ENCODE measurements around the gene SASH3.
A peak's percentile ranks its signal among the peaks of the same experiment; 100 is the strongest.

SASH3 gene

GRCh38 chrX:129759576-129760061 lies 20.1 kb upstream of the SASH3 start:
- DNase-seq (ENCODE audit: low read depth): peak; percentile 84

- DNase-seq (ENCODE audit: low read depth): no peak
Measured at GRCh38 chrX:129760155-129760554, 19.6 kb upstream of the SASH3 start.

GRCh38 chrX:129760981-129761380 lies 18.8 kb upstream of the SASH3 start:
- no peak for DNase-seq (ENCODE audit: low read depth)

DNA sequence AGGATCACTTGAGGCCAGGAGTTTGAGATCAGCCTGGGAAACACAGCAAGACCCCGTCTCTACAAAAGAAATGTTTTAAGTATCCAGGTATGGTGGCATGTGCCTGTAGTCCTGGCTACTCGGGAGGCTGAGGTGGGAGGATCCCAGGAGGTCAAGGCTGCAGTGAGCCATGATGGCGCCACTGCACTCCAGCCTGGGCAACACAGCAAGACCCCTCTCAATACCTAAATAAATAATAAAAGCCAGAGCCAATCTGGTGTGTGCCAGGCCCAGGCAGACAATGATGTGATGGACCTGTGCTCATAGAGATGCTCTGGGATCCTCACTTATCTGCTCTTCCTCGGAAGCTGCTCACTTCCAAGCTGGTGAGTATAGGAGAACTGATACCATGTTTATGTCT lies 18.2 kb upstream of the SASH3 start:
- DNase-seq (ENCODE audit: low read depth): no peak

- DNase-seq (ENCODE audit: low read depth): no peak
Measured at GRCh38 chrX:129762448-129762847, 17.3 kb upstream of the SASH3 start.

DNA sequence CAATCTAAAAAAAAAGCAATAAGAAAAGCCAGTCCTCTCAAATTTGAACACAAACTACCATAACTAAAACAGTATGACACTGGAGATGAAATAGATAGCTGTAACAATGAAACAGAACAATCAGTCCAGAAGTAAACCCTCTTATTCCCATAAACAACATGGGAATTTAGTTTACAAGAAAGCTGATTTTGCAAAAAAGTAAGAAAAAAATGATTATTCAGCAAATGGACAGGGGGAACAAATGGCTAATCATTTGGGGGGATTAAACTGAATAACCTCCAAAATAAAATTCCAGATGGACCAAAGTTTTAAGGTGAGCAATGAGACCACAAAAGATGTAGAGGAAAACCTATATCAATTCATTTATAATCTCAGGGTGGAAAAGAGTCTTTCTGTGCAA lies 16.1 kb upstream of the SASH3 start:
- no peak for DNase-seq (ENCODE audit: low read depth)

DNA sequence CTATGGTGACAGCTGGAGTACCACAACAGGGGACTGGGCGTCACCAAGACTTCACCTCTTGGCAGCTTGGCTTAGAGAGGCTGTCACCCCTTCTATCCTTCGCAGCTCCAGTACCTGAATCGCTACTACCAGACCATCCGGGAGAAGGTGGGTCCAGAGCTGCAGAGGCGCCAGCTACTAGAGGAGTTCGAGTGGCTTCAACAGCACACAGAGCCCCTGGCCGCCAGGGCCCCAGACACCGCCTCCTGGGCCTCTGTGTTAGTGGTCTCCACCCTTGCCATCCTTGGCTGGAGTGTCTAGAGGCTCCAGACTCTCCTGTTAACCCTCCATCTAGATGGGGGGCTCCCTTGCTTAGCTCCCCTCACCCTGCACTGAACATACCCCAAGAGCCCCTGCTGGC lies 11.6 kb upstream of the SASH3 start:
- DNase-seq (ENCODE audit: low read depth): no peak

GRCh38 chrX:129768586-129769466 lies 10.9 kb upstream of the SASH3 start:
- no peak for DNase-seq (ENCODE audit: low read depth)

- DNase-seq (ENCODE audit: low read depth): no peak
Measured at GRCh38 chrX:129769467-129770154, 10.1 kb upstream of the SASH3 start.

DNA sequence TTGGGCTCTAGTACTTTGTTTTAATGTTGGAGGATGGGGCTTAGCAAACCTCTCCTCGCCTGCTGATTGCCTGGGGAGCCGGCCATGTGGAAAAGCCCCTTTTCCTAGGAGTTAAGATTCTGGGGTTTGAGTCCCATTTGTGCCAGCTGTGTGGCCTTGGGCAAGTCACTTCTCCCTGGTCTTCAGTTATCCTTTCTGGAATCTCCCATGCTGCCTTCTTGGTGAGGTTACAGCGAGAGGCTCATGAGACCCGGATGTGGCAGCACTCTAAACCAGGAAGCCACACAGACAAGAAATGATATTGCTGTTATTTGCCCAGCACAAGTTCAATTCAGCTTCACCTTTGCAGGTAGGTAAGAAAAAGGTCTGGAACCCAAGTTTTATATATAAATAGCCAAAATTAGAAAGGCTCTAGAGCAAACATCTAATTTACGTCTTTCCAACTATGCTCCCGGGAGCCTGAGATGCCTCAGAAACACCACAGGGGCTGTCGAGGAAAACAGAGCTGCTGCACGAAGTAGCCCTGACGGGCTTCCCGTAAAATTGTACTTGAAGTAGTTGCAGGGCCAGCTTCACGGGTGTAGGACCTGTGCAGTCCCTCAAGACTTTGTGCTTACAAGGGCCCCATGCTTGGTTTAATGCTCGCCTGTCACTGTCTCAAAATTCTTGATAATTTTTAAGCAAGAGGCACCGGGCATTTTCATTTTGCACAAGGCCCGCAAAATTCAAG lies 8.3 kb upstream of the SASH3 start:
- no peak for DNase-seq (ENCODE audit: low read depth)

DNA sequence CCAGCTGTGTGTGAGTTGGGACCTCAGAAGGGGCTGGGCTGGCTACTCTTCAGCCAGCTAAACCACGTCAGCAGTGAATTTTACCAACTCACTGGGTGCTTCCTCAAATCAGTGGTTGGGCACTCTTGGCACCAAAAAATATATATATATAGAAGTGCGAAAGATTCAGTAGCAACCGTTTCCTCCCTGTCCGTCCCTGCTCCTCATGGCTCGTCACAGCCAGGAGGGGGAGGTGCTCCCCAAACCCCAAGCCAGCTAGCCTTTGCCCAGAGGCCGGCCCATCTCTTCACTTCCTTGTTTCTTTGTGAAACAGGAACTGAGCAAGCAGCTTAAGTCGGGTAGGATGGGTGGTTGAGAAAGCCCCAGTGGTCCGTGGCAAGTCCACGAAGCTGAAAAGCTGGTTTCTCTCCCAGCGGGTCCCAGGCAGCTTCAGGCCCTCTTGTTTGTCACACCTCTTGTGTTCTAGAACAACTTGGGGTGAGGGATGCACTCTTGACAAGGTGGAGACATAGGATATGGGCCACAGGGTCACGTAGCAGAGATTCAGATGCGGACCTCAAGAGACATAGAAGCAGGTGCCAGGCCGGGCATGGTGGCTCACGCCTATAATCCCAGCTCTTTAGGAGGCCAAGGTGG lies 6.8 kb upstream of the SASH3 start:
- DNase-seq (ENCODE audit: low read depth): no peak

- DNase-seq (ENCODE audit: low read depth): no peak
Measured at GRCh38 chrX:129773649-129774458, 5.9 kb upstream of the SASH3 start.

- no peak for DNase-seq (ENCODE audit: low read depth)
Measured at GRCh38 chrX:129777218-129778030, 2.3 kb upstream of the SASH3 start.

- DNase-seq (ENCODE audit: low read depth): no peak
Measured at GRCh38 chrX:129779086-129779672, 570 bp upstream of the SASH3 start.

DNA sequence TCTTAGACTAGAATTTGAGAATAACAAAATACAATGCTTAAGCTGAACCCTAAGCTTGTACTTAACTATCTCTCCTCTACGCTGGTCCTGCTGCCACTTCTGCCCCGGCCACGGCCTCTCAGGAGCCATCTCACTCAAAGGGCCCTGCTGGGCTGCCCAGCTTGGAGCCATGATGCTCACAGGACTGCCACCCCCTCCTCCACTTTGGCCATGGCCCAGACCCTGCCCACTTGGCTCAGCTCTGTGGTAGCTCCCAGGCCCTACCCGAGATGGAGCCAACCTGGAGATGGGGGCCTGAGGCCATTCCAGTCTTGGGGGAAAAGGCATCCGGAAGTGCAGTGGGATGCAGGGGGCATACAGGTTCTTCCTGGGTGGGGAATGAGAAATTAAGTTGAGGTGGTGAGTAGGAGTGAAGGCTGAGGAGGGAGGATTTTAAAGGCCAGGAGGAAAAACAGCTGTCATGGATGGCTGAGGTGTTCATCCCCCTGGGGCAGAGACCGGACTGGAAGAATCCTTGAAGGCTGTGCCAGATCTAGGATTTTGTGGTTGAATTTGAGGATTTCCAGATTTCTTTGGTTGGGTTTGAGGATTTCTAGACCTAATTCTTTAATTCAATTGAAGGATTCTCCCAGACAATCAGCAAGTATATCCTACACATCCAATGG lies 824 bp downstream of the SASH3 start:
- no peak for DNase-seq (ENCODE audit: low read depth)

- no peak for DNase-seq (ENCODE audit: low read depth)
Measured at GRCh38 chrX:129781134-129781672, 1.5 kb downstream of the SASH3 start.

DNA sequence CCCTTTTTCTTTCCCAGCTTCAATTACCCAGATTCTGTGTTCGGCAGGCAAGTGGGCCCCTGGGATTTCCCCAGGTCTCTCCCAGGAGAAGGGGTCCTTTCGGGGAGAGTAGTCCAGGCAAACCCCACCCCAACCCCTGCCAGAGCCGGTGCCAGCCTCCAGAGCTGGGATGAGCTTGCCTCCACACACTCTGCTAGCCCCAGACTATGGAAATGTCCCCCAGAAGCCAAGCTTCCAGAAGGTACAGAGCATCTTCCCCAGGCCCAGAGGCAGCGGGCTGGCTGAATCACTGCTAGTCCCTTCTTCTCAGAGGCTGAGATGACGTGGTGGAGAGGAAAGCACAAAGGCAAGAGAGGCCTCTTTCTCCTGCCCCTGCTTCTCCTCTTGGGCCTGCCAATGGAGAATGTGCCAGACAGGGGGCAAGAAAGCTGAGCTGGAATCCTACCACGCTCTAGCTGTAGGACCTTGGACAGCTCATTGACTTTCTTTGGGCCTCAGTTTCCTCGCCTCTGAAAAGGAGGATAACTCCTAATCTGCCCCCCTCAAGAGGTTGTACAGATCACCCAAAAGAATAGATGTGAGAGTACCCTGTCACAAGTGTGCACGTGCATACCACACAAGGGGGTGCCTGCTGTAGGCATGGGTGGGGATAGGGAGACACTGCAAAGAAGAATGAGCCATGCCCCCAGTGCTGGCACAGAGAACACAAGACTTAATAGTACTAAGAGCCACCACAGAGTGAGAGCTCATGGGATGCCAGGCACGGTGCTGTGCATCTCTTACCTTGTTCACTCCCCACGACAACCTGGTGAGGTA lies 2.1 kb downstream of the SASH3 start:
- no peak for DNase-seq (ENCODE audit: low read depth)

- no peak for DNase-seq (ENCODE audit: low read depth)
Measured at GRCh38 chrX:129782706-129783105, 3.0 kb downstream of the SASH3 start.
